GM19023 (cell line): ENCODE data around the gene BPIFB4.
"Not testable (repeated sequence)": the region's sequence is repeated elsewhere in the genome, so short reads cannot be mapped to it uniquely, and the experiment has no call there.

ENCODE experiments used
- ATAC-seq: cut with Tn5 transposase; IDR thresholded peaks from one replicate; pipeline ENCODE4 v1.9.1; 2021; ENCODE audit warnings: mild to moderate bottlenecking, moderate library complexity; ENCODE audit not compliant: unreplicated experiment

The BPIFB4 gene

GRCh38 chr20:33079259-33079658, at the start of gene BPIFB4:
Gene BPIFB4 (plus strand): TSS chr20:33079643. CDS start chr20:33081527, 1,884 bp downstream.
- no peak for ATAC-seq

- no peak for ATAC-seq
Observed at GRCh38 chr20:33030076-33030475, 49.4 kb upstream of the BPIFB4 start.

DNA sequence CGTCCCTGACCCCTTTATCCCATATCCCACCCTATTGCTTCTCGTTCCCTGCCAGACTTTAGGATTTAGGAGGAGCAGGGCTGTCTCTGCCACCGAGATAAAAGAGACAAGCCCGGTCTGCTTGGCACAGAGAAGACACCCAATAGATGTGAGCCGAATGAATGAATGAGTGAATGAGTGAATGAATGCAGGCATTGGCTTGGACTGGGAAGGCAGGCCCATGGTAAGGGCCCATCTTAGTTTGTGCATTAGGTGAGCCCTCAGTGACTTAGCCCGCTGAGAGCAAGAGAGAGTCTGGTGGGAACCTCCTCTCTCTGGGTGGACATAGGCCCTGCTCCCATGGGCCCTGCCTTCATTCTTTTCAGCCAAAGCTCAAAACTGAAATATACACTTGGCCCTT, 48.9 kb upstream of the BPIFB4 start:
- no peak for ATAC-seq

DNA sequence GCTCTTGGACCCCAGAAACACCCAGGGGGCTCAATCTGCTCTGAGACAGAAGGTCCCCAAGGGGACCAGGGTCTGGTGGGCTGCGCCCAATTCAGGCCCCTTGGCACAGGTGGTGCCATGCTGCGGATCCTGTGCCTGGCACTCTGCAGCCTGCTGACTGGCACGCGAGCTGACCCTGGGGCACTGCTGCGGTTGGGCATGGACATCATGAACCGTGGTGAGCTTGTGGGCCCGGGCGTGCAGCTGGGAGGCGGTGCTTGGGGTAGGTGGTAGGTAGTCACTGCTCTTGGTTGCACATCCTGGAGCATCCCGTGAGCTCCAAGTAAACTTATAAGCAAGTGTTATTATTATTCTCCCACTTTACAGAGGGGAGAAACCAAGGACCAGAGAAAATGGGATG, 47.9 kb upstream of the BPIFB4 start, which contains the start of gene BPIFB6:
Gene BPIFB6, plus strand, starts transcription at position 118 of the 400 bp plus-strand sequence. Its CDS starts 0 bp downstream, at position 118.
- no peak for ATAC-seq

DNA sequence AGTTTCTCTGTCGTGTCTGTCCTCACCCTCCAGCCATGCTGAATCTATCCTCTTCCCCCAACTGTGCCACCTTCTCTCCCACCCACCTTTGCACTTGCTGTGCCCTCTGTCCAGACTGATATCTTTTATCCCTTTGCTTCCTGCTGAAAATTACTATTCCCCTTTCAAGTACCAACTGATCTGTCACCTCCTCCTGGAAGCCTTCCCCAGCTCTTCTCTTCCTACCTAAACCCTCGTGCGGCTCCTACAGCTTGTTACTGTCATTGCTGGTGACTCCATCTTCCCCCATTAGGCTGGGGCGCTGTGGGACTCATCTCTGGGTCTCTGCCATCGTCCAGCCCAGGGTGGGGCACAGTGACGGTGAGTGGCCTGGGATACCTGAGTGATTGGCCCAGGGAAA, 46.9 kb upstream of the BPIFB4 start:
- ATAC-seq: no peak

DNA sequence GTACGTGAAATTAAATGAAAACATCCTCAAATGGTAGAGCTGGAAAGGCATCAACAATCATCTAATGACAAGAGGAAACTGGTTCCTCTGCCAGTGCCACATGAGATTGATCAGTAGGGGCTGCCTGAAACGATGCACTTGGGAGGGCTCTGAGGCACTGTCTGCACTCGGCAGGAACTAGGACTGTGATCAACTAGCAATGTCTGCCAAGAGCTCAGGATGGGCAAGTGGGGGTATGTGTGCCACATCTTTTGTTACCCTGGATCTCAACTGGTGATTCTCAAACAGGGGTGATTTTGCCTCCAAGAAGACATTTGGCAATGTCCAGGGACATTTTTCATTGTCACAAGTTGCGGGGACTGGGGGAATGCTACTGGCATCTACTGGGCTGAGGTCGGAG, 46.1 kb upstream of the BPIFB4 start:
- no peak for ATAC-seq

DNA sequence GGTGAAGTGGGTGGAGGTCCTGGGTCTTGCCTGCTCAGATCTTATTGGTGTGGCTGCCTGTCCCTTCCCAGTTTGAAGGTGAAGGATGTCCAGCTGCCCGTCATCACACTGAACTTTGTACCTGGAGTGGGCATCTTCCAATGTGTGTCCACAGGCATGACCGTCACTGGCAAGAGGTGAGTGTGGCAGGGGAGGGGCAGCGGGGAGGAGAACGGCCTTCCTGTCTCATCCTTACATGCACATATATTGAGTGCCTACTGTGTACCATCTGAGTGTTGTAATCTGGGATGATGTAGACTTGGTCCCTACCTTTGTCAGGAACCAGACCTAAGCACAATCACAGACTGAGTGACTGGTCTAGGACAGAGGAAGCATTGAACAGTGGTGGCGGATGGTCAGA, 45.3 kb upstream of the BPIFB4 start:
- ATAC-seq: no peak

DNA sequence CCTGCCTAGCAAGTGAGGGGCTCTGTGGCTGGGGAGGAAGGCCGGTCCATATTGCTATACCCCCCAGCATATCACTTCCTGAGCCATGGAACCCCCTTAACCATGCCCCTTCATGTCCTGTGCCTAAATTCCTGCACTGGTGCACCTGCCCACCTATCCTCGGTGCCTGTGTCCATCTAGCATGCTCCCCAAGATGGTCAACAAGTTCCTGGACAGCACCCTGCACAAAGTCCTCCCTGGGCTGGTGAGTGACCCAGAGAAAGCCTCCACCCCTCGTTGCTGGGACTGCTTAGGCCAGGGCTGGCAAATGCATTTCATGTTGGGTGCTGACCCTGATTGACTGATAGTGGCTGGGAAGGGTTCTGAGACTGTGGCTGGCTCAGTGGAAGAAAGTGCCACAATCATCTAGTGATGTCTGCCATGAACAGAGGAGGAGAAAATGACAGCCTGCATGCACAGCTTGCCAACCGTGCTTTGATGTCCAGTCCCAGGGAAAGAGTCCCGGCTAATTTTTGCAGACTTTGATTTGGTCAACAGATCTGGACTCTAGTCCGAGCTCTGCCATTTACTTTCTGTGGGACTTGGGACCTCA, 44.4 kb upstream of the BPIFB4 start:
- ATAC-seq: no peak

- no peak for ATAC-seq
Observed at GRCh38 chr20:33037456-33037855, 42.0 kb upstream of the BPIFB4 start.

DNA sequence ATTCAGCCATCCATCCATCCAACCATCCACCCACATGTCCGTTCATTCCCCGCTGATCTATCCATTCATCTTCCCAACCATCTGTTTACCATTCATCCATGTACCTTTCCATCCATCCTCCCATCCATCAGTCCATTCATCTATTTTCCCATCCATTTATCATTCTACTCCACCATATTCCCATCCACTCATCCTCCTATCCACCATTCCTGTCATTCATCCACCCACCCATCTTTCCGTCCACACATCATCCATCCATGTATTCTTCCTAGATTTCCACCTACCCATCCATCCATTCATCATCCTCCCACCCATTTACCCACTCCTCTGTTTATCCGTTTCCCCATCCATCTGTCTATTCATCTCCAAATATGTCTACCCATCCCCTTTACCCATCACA, 41.2 kb upstream of the BPIFB4 start:
- ATAC-seq: no peak

- ATAC-seq: no peak
Observed at GRCh38 chr20:33042430-33042829, 37.0 kb upstream of the BPIFB4 start.

DNA sequence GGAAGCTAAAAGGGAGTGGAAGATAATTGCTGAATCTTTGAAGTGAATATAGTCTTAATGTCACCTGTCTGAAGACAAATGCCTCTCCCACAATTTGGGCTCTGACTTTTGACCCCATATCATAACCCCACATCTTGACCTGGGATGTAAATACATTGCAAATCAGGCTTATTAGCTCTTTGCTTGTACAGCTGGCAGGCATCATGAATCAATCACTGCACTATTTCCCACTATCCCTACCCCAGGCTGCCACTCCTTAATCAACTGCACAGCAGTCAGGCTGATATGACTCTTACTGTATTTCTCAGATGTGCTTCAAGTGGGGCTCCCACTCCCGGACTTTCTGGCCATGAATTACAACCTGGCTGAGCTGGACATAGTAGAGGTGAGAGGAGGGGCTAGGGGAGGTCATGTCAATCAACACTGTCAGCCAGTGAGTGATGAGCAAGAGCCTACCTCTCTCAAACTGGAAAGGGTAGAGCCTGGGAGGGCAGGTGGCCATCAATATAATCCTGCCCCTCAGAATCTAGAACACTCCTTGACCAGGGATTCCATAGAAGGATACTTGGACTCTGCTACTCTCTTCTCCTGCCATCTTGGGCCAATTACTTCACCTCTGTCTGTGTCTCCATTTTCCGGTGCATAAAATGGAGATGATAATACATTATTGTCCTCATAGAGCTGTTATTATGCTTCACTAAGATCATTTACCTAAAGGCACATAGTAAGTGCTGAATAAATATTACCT, 36.3 kb upstream of the BPIFB4 start:
- no peak for ATAC-seq

- ATAC-seq: no peak
Observed at GRCh38 chr20:33043731-33044181, 35.7 kb upstream of the BPIFB4 start.

GRCh38 chr20:33045129-33045721, 34.2 kb upstream of the BPIFB4 start:
- ATAC-seq: not testable (repeated sequence)

- ATAC-seq: no peak
Observed at GRCh38 chr20:33046412-33046811, 33.0 kb upstream of the BPIFB4 start.

GRCh38 chr20:33051333-33051732, 28.1 kb upstream of the BPIFB4 start:
- no peak for ATAC-seq

DNA sequence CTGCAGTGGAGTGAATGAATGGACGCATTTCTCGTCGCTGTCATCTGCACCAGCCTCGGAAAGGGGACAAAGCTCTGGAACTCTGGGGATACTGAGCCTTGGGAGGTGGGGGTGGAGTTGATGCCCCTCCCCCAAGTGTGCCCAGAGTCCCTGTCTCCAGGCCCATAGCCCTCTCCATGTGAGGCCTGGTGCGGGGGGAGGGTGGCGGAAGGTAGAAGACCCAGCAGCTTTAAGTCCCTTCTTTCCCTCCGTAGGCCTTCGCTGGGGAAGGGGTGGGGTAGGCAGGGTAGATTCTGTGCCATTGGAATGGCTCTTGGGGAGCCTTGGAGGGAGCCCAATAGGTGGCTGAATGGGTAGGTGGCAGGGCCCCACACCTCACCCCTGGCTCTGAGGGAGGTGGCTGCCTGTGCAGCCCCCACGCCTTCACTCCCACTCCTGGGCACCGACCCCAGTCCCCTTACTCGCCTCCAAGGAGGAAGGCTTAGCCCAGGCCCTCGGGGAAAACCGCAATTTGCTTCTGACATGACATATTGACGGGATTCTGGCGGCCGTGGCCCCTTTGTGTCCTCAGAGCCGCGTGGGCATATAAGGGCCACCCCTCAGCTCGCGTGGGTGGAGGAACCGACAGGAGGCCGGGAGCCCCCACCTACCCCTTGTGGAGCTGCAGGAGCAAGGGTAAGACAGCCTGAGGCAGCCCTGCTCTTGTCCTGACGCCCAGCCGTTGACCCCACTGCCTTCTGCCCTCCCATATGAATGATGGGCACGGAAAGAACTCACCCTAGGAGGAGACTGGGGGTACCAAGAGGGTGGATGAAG, 25.9 kb upstream of the BPIFB4 start, which contains the start of gene BPIFB3:
Gene BPIFB3, plus strand, starts transcription at position 613 of the 816 bp plus-strand sequence. CDS start 1,533 bp downstream, outside the sequence.
- ATAC-seq: no peak

GRCh38 chr20:33054381-33054780, 25.1 kb upstream of the BPIFB4 start:
- ATAC-seq: no peak

DNA sequence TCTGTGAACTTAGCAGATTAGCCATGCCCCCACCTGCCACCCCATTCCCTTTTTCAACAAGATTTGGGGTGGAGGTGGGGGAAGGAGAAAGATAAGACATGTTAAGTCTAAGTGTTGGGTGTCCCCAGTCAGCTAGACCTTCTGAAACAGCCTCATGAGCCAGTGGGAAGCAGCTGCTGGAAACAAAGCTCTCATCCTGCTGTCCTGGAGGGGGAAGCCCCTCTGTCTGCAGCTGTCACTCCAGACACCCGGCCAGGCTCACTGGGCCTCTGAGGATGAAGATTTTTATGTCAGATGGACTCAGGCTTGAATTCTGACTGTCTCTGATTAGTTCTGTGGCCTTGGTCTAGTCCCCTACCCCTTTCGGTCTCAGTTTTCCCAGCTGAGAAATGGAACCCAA, 24.7 kb upstream of the BPIFB4 start:
- ATAC-seq: no peak

DNA sequence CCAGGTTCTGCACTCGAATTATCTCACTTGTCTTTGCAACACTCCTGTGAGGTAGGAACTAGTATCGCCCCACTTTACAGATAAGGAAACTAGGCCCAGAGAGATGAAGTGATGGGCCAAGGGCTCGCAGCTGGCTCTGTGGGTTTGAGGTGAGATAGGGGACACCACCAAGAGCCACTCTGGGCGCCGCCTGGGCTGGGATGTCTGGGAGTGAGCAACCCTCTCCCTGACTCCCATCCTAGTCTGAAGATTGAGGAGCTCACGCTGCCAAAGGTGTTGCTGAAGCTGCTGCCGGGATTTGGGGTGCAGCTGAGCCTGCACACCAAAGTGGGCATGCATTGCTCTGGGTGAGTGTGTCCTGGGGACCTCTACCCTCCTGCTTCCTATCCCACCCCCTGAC, 20.3 kb upstream of the BPIFB4 start:
- no peak for ATAC-seq

GRCh38 chr20:33059741-33060390, 19.6 kb upstream of the BPIFB4 start:
- no peak for ATAC-seq
